SK-N-SH (cell line): ENCODE data around the gene BUB3. TPM values are rescaled to one million over a fixed set of nuclear protein-coding genes. Genes with fewer than 3 reads are reported as not detected.

Source experiments
- CTCF ChIA-PET: fragments of 300-600, 350-600 bp; formaldehyde crosslinking; extraction: SDS; loops from one replicate; lab custom pipeline; 2021; lab: Yijun Ruan, JAX
- POLR2A ChIA-PET: fragments of 350-600 bp; sonication (Branson Sonifier 250); formaldehyde crosslinking; extraction: SDS; loops from one replicate; lab custom pipeline; 2020; ENCODE audit warnings: antibody characterized with exemption, inconsistent platforms; lab: Yijun Ruan, JAX
- DNase-seq: peaks from one replicate; pipeline ENCODE4 v3.0.0; 2012
- H2AFZ ChIP-seq: fragments of 200-600 bp; sonication (generic); 2 replicates; pipeline ENCODE4 v1.8.1; 2016; ENCODE audit warnings: antibody characterized with exemption, mild to moderate bottlenecking, low read depth
- H3F3A ChIP-seq: fragments of 200-600 bp; sonication (generic); replicated peaks from 2 replicates; pipeline ENCODE3; 2016; ENCODE audit warnings: antibody characterized with exemption, mild to moderate bottlenecking; ENCODE audit not compliant: insufficient read depth
- H3K27ac ChIP-seq, 2 experiments: fragments of 200-500 bp in 1 of 2; fragments of 200-600 bp in 1 of 2; sonication (Bioruptor generic) in 1 of 2; sonication (generic), shearing (Covaris generic) in 1 of 2; 2 replicates each; pipeline versions ENCODE4 v1.5.1 to v1.6.1; 2014 to 2016; ENCODE audit warnings: low read depth in 2 of 2, inconsistent platforms in 1 of 2, low read length in 1 of 2, mild to moderate bottlenecking in 1 of 2, mixed read lengths in 1 of 2
- H3K27me3 ChIP-seq: fragments of 200-600 bp; sonication (generic), shearing (Covaris generic); 2 replicates; pipeline ENCODE4 v1.6.1; 2016; ENCODE audit warnings: mixed run types; ENCODE audit not compliant: insufficient read depth
- H3K36me3 ChIP-seq, 2 experiments: fragments of 200-500 bp in 1 of 2; fragments of 200-600 bp in 1 of 2; sonication (Bioruptor generic) in 1 of 2; sonication (generic) in 1 of 2; replicated peaks in 1 of 2; 2 replicates each; pipeline versions ENCODE3 to v1.5.1; 2014 to 2016; ENCODE audit warnings: low read length in 1 of 2, mild to moderate bottlenecking in 1 of 2; ENCODE audit not compliant: insufficient read depth in 2 of 2, control insufficient read depth in 1 of 2
- H3K4me1 ChIP-seq, 2 experiments: fragments of 200-500 bp in 1 of 2; fragments of 200-600 bp in 1 of 2; sonication (Bioruptor generic) in 1 of 2; sonication (generic), shearing (Covaris generic) in 1 of 2; 2 replicates each; pipeline versions ENCODE4 v1.5.1 to v1.6.1; 2014 to 2016; ENCODE audit warnings: low read depth in 1 of 2, low read length in 1 of 2, mixed run types in 1 of 2; ENCODE audit not compliant: insufficient read depth in 2 of 2, control insufficient read depth in 1 of 2
- H3K4me2 ChIP-seq: fragments of 200-600 bp; sonication (generic), shearing (Covaris generic); 2 replicates; pipeline ENCODE4 v1.6.1; 2017; ENCODE audit warnings: mixed run types
- H3K4me3 ChIP-seq, 2 experiments: fragments of 200-500 bp in 1 of 2; fragments of 200-600 bp in 1 of 2; sonication (Bioruptor generic) in 1 of 2; sonication (generic), shearing (Covaris generic) in 1 of 2; 2 replicates each; pipeline versions ENCODE4 v1.5.1 to v1.8.1; 2014 to 2016; ENCODE audit warnings: low read depth in 2 of 2, inconsistent platforms in 1 of 2, low read length in 1 of 2, mild to moderate bottlenecking in 1 of 2, mixed read lengths in 1 of 2, moderate library complexity in 1 of 2
- H3K79me2 ChIP-seq: fragments of 200-600 bp; sonication (generic); 2 replicates; pipeline ENCODE4 v1.8.1; 2017; ENCODE audit warnings: mild to moderate bottlenecking; ENCODE audit not compliant: insufficient read depth
- H3K9ac ChIP-seq: fragments of 200-600 bp; sonication (generic); 2 replicates; pipeline ENCODE4 v1.6.1; 2017; ENCODE audit warnings: mixed run types
- H3K9me2 ChIP-seq: fragments of 200-600 bp; sonication (generic); 2 replicates; pipeline ENCODE4 v1.6.1; 2017; ENCODE audit warnings: mixed run types
- H3K9me3 ChIP-seq: fragments of 200-600 bp; sonication (generic); 2 replicates; pipeline ENCODE4 v1.6.1; 2017; ENCODE audit warnings: mixed run types, mild to moderate bottlenecking, moderate library complexity
- H4K20me1 ChIP-seq: fragments of 200-600 bp; sonication (generic); 2 replicates; pipeline ENCODE4 v1.6.1; 2017; ENCODE audit warnings: mild to moderate bottlenecking, mixed run types; ENCODE audit not compliant: insufficient read depth
- ELF1 ChIP-seq: IDR thresholded peaks from 2 replicates; pipeline ENCODE4 v1.4.0; 2012
- EZH2phosphoT487 ChIP-seq: fragments of 200-600 bp; sonication (generic); IDR thresholded peaks from 2 replicates; pipeline ENCODE4 v1.6.1; 2017; ENCODE audit warnings: low read depth, mixed run types, mild to moderate bottlenecking, antibody characterized with exemption, moderate library complexity, borderline replicate concordance
- FOXM1 ChIP-seq: IDR thresholded peaks from 2 replicates; pipeline ENCODE4 v1.4.0; 2012; ENCODE audit warnings: low read depth, mild to moderate bottlenecking
- GABPA ChIP-seq: IDR thresholded peaks from 2 replicates; pipeline ENCODE4 v1.4.0; 2012; ENCODE audit warnings: low read depth, mild to moderate bottlenecking
- GATA2 ChIP-seq: sonication (generic); formaldehyde crosslinking; IDR thresholded peaks from 2 replicates; pipeline ENCODE4 v1.5.0; 2020; ENCODE audit warnings: mild to moderate bottlenecking, missing genetic modification reagents
- JUND ChIP-seq: IDR thresholded peaks from 2 replicates; pipeline ENCODE4 v1.4.0; 2012
- MEF2A ChIP-seq: IDR thresholded peaks from 2 replicates; pipeline ENCODE4 v1.4.0; 2012; ENCODE audit warnings: low read depth, borderline replicate concordance
- MXI1 ChIP-seq: IDR thresholded peaks from 2 replicates; pipeline ENCODE4 v1.6.1; 2012; ENCODE audit warnings: mild to moderate bottlenecking, low read depth, low read length, improper control_type of control experiment
- POLR2AphosphoS5 ChIP-seq: IDR thresholded peaks from 2 replicates; pipeline ENCODE4 v1.6.1; 2012; ENCODE audit warnings: low read depth, low read length
- RFX5 ChIP-seq: IDR thresholded peaks from 2 replicates; pipeline ENCODE4 v1.6.1; 2012; ENCODE audit warnings: mild to moderate bottlenecking, improper control_type of control experiment, low read length
- SMC3 ChIP-seq: IDR thresholded peaks from 2 replicates; pipeline ENCODE4 v1.6.1; 2012; ENCODE audit warnings: low read depth, low read length, improper control_type of control experiment
- TAF1 ChIP-seq: IDR thresholded peaks from 2 replicates; pipeline ENCODE4 v1.6.1; 2012; ENCODE audit warnings: low read depth, mild to moderate bottlenecking, low read length, moderate library complexity, borderline replicate concordance
- TCF12 ChIP-seq: IDR thresholded peaks from 2 replicates; pipeline ENCODE4 v1.4.0; 2012
- WGBS: methylation state at CpG from one replicate; pipeline ENCODE4 v1.1.6; 2017; ENCODE audit warnings: low lambda C conversion rate; 5-methylcytosine and 5-hydroxymethylcytosine counted together
- polyA plus RNA-seq, 3 experiments: library from polyadenylated mRNA; depleted of rRNA; stranded (reverse); fragments of >200 nt; gene quantifications; 2 replicates each; pipeline ENCODE4 v1.2.3, GENCODE V29; 2012
- TF ChIP-seq, protein P1 (sequence below): fragments of 200-600 bp; sonication (generic); IDR thresholded peaks from 2 replicates; pipeline ENCODE4 v1.6.1; 2017; ENCODE audit warnings: antibody characterized with exemption, mild to moderate bottlenecking, moderate library complexity
- TF ChIP-seq, protein P2 (sequence below): IDR thresholded peaks from 2 replicates; pipeline ENCODE4 v1.4.0; 2012; ENCODE audit warnings: low read depth, borderline replicate concordance
- TF ChIP-seq, protein P3 (sequence below): IDR thresholded peaks from 2 replicates; pipeline ENCODE4 v1.4.0; 2012; ENCODE audit warnings: low read depth
- TF ChIP-seq, protein P4 (sequence below): IDR thresholded peaks from 2 replicates; pipeline ENCODE4; 2012
- TF ChIP-seq, protein P5 (sequence below): IDR thresholded peaks from 2 replicates; pipeline ENCODE4 v1.4.0; 2012; ENCODE audit warnings: low read depth, borderline replicate concordance

Gene BUB3
- polyA plus RNA-seq, 1 of the 3 experiments (the other 2 are of a cell fraction) = 202 TPM

DNA sequence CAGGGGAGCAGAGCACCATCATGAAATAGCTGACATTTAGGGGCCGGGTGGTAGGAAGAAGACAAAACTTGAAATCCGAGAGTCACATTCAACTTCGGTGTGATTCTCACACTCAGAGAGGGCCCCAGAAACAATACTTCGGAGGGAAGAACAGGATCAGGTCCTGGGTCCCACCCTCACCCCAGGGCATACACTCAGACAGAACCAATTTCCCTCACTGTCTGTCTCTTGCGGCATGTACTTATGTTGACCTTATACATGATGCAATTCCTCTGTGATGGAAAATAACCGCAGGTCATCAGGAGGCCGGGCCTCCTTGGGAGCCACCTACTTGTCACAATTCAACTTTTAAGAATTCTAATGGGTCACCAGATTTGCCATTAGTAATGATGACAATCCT is 44.7 kb upstream of the BUB3 start:
- TF ChIP-seq, protein P1, sequence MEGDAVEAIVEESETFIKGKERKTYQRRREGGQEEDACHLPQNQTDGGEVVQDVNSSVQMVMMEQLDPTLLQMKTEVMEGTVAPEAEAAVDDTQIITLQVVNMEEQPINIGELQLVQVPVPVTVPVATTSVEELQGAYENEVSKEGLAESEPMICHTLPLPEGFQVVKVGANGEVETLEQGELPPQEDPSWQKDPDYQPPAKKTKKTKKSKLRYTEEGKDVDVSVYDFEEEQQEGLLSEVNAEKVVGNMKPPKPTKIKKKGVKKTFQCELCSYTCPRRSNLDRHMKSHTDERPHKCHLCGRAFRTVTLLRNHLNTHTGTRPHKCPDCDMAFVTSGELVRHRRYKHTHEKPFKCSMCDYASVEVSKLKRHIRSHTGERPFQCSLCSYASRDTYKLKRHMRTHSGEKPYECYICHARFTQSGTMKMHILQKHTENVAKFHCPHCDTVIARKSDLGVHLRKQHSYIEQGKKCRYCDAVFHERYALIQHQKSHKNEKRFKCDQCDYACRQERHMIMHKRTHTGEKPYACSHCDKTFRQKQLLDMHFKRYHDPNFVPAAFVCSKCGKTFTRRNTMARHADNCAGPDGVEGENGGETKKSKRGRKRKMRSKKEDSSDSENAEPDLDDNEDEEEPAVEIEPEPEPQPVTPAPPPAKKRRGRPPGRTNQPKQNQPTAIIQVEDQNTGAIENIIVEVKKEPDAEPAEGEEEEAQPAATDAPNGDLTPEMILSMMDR = no peak
- TF ChIP-seq, protein P2, sequence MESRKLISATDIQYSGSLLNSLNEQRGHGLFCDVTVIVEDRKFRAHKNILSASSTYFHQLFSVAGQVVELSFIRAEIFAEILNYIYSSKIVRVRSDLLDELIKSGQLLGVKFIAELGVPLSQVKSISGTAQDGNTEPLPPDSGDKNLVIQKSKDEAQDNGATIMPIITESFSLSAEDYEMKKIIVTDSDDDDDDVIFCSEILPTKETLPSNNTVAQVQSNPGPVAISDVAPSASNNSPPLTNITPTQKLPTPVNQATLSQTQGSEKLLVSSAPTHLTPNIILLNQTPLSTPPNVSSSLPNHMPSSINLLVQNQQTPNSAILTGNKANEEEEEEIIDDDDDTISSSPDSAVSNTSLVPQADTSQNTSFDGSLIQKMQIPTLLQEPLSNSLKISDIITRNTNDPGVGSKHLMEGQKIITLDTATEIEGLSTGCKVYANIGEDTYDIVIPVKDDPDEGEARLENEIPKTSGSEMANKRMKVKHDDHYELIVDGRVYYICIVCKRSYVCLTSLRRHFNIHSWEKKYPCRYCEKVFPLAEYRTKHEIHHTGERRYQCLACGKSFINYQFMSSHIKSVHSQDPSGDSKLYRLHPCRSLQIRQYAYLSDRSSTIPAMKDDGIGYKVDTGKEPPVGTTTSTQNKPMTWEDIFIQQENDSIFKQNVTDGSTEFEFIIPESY = no peak
- TF ChIP-seq MXI1 = no peak
- no peak for TF ChIP-seq GABPA
- no peak for TF ChIP-seq RFX5
- TF ChIP-seq, protein P3, sequence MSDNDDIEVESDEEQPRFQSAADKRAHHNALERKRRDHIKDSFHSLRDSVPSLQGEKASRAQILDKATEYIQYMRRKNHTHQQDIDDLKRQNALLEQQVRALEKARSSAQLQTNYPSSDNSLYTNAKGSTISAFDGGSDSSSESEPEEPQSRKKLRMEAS = no peak
- no peak for TF ChIP-seq POLR2AphosphoS5
- TF ChIP-seq EZH2phosphoT487 = no peak
- TF ChIP-seq TAF1 = no peak
- TF ChIP-seq FOXM1 = no peak
- Histone ChIP-seq H3K9ac (no peak overlapping the region), H3K9me2 (no peaks in the 10 kb centered on the region), H3K27ac (no peak overlapping the region), H3K27me3 (no peaks in the 10 kb centered on the region), H2AFZ (no peak overlapping the region), H3K36me3 (no peaks in the 10 kb centered on the region), H3K79me2 (no peaks in the 10 kb centered on the region), H3K4me1 (no peaks in the 10 kb centered on the region), H3K9me3 (no peaks in the 10 kb centered on the region), H3K4me3 (no peak overlapping the region), H3K4me2 (no peak overlapping the region), H3F3A (no peaks in the 10 kb centered on the region), H4K20me1 (no peaks in the 10 kb centered on the region)
- DNase-seq = no peak
- ChIA-PET CTCF (interaction anchor here (1.5 kb wide), 1 partner anchor 23 kb away, joined by 6 read pairs; no protein-coding TSS in a partner anchor), POLR2A (no interaction called here)
- 24% methylated on average over 6 of the region's 7 CpGs for WGBS

DNA sequence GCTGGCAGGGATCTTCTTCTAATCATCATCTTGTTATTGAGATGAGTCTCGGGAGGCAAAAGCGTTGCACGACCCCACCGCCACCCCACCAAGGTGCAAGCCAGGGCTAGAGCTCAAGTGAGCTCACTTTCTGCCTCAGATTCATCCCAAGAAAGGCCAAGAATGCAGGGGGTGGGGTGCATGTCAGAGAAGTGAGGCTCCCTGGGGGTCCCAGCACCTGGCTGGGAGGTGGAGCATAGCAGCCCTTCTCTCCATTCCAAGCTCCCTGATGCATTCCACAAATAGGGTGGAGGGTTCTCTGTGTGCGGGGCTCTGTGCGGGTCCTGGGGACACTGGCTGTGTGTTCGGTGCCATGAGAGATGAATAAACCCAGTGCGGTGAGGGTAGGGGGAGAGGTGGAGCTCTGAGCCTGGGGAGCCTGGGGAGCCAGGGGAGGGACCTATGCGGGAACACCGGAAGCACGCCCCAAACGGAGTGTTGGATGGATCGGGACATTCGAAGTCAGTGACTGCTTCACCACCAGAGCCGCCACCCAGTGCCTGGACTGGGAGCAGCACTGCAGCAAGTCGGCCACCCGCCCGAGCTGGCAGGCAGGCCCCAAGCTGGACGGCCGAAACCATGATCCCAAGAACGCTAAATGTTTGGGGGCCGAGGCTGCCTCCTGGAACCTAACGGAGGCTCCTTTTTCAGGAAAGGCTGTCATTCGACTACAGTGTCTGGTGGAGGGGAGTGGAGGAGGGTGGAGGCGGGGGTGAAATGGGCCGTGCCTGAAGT is 36.4 kb upstream of the BUB3 start:
- Histone ChIP-seq H3K27ac (no peak overlapping the region), H4K20me1 (no peaks in the 10 kb centered on the region), H3K9ac (no peak overlapping the region), H3K79me2 (no peaks in the 10 kb centered on the region), H3K4me2 (no peak overlapping the region), H3K36me3 (no peaks in the 10 kb centered on the region), H2AFZ (no peak overlapping the region), H3F3A (no peaks in the 10 kb centered on the region), H3K4me3 (no peak overlapping the region), H3K9me2 (no peaks in the 10 kb centered on the region), H3K27me3 (peaks cover 4% of the 10 kb centered on the region; the same call in 1 of the 2 replicates), H3K4me1 (no peaks in the 10 kb centered on the region), H3K9me3 (no peaks in the 10 kb centered on the region)
- TF ChIP-seq MXI1 (no peak), ELF1 (no peak), GABPA (no peak), JUND (no peak), SMC3 (no peak), EZH2phosphoT487 (no peak), MEF2A (no peak), GATA2 (CRISPR knock-in tag) (no peak), TCF12 (no peak)
- TF ChIP-seq, protein P3 = no peak
- TF ChIP-seq, protein P4, sequence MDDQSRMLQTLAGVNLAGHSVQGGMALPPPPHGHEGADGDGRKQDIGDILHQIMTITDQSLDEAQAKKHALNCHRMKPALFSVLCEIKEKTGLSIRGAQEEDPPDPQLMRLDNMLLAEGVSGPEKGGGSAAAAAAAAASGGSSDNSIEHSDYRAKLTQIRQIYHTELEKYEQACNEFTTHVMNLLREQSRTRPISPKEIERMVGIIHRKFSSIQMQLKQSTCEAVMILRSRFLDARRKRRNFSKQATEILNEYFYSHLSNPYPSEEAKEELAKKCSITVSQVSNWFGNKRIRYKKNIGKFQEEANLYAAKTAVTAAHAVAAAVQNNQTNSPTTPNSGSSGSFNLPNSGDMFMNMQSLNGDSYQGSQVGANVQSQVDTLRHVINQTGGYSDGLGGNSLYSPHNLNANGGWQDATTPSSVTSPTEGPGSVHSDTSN = no peak
- TF ChIP-seq, protein P5, sequence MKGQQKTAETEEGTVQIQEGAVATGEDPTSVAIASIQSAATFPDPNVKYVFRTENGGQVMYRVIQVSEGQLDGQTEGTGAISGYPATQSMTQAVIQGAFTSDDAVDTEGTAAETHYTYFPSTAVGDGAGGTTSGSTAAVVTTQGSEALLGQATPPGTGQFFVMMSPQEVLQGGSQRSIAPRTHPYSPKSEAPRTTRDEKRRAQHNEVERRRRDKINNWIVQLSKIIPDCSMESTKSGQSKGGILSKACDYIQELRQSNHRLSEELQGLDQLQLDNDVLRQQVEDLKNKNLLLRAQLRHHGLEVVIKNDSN = no peak
- 58% methylated on average over 17 of the region's 26 CpGs for WGBS
- ChIA-PET POLR2A (interaction anchor here (0.5 kb wide), 1 partner anchor 949 kb away, joined by 3 read pairs; no protein-coding TSS in a partner anchor), CTCF (interaction anchor here (0.9 to 1.4 kb wide), 2 partner anchors 14 to 15 kb away, joined by 3 to 5 read pairs; no protein-coding TSS in a partner anchor)
- DNase-seq = no peak
